GM21390 (cell line): ENCODE results near the gene NBPF1.
A peak's percentile ranks its signal among the peaks of the same experiment; 100 is the strongest.
"Not testable (repeated sequence)": the region's sequence is repeated elsewhere in the genome, so short reads cannot be mapped to it uniquely, and the experiment has no call there.

ENCODE experiments used
- ATAC-seq: cut with Tn5 transposase; IDR thresholded peaks from one replicate; pipeline ENCODE4 v1.9.1; 2021; ENCODE audit not compliant: unreplicated experiment

Gene NBPF1

GRCh38 chr1:16519255-16519951 lies 94.0 kb downstream of the NBPF1 start:
- ATAC-seq, result not testable (repeated sequence)

GRCh38 chr1:16518913-16519254 lies 94.5 kb downstream of the NBPF1 start:
- ATAC-seq, result not testable (repeated sequence)

- not testable (repeated sequence) for ATAC-seq
Measured at GRCh38 chr1:16516694-16517410, 96.5 kb downstream of the NBPF1 start.

- not testable (repeated sequence) for ATAC-seq
Measured at GRCh38 chr1:16514107-16515055, 99.0 kb downstream of the NBPF1 start, which contains the start of gene RNU1-1. RNU1-1 (minus strand) TSS chr1:16514285.

- peak; percentile 93 for ATAC-seq
Measured at GRCh38 chr1:16513412-16514106, 99.8 kb downstream of the NBPF1 start.

GRCh38 chr1:16512624-16513411 lies 100.5 kb downstream of the NBPF1 start:
- ATAC-seq, result not testable (repeated sequence)
